ENCODE results near the gene CARNS1. TPM values are rescaled to one million over a fixed set of nuclear protein-coding genes. Genes with fewer than 3 reads are reported as not detected.

CARNS1 gene
- total and polyA plus RNA-seq, 4 donors, result 0.38 to 9.3 (median 7.6) TPM

DNA sequence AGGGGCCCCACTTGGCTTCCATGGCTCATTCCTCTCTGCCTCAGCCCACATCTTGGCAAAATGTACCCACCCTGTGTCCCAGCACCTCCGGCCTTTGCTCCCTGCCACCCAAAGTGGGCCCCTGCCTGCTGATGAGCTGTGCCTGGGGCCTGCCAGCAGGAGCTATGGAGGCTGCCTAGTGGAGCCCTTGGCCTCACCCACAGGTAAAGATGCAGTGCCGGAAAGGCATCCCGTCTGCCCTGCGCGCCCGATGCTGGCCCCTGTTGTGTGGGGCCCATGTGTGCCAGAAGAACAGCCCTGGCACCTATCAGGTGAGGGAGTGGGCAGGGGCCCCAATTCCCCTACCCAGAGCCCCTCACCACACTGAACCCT is 10.3 kb upstream of the CARNS1 start:
- Histone ChIP-seq H3K9me3 (ENCODE audit: control insufficient read depth, low read length) (no peaks in the 10 kb centered on the region), H3K27me3 (ENCODE audit: control insufficient read depth in 1 of 2, insufficient read depth in 2 of 2, low read length in 1 of 2) (no peaks in the 10 kb centered on the region), H3K27ac (ENCODE audit: low read depth in 1 of 2, low read length in 2 of 2) (no peak overlapping the region), H3K4me3 (ENCODE audit: low read length in 2 of 2) (no peak overlapping the region), H3K4me1 (ENCODE audit: control insufficient read depth in 1 of 2, insufficient read depth in 2 of 2, low read length in 2 of 2) (no peaks in the 10 kb centered on the region), H3K36me3 (ENCODE audit: control insufficient read depth in 1 of 2, insufficient read depth in 2 of 2, low read length in 1 of 2) (no peaks in the 10 kb centered on the region)
- 80 to 83% methylated on average over 6 of the region's 6 CpGs for WGBS, 2 donors
- intact Hi-C loops (cut with DNase I), result no loop called here
- no peak for DNase-seq
- no peak for ATAC-seq (ENCODE audit: low FRiP score)

DNA sequence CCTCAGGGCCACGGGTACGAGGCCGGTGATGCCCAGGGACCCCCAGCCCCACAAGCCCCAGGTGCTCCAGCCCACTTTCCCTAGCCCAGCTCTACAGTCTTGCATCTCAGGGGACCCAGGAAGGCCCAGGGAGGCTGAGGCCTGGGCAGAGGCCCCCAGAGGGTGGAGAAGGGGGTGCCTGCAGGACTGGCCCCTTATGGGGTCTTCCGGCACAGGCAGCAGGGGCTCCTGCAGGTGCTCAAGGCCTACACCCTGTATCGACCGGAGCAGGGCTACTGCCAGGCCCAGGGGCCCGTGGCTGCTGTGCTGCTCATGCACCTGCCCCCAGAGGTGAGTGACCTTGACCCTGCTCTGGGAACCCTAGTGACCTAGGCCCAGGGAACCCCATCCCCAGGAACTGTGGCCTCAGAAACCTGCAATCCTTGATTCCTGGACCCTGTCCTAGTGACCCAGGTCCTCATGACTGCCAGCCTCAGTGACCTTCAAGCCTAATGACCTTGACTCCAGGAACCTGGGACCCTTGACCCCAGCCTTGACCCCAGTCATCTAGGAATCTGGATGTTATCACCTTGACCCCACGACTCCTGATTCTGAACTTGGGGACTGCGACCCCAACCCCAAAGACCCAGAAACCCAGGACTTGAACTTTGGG is 9.7 kb upstream of the CARNS1 start:
- intact Hi-C loops (cut with DNase I), result no loop called here
- no peak for ATAC-seq (ENCODE audit: low FRiP score)
- H3K4me3 ChIP-seq (ENCODE audit: low read length in 2 of 2), result no peak overlapping the region
- H3K27me3 ChIP-seq (ENCODE audit: control insufficient read depth in 1 of 2, insufficient read depth in 2 of 2, low read length in 1 of 2), result no peaks in the 10 kb centered on the region
- no peaks in the 10 kb centered on the region for H3K9me3 ChIP-seq (ENCODE audit: control insufficient read depth, low read length)
- H3K27ac ChIP-seq (ENCODE audit: low read depth in 1 of 2, low read length in 2 of 2), result no peak overlapping the region
- WGBS, 2 donors, result 82 to 87% methylated on average over 9 of the region's 9 CpGs
- no peaks in the 10 kb centered on the region for H3K36me3 ChIP-seq (ENCODE audit: control insufficient read depth in 1 of 2, insufficient read depth in 2 of 2, low read length in 1 of 2)
- no peaks in the 10 kb centered on the region for H3K4me1 ChIP-seq (ENCODE audit: control insufficient read depth in 1 of 2, insufficient read depth in 2 of 2, low read length in 2 of 2)
- DNase-seq, result no peak

GRCh38 chr11:67406420-67406968 is 9.0 kb upstream of the CARNS1 start:
- no peak overlapping the region for H3K27ac ChIP-seq (ENCODE audit: low read depth in 1 of 2, low read length in 2 of 2)
- H3K36me3 ChIP-seq (ENCODE audit: control insufficient read depth in 1 of 2, insufficient read depth in 2 of 2, low read length in 1 of 2), result no peaks in the 10 kb centered on the region
- ATAC-seq (ENCODE audit: low FRiP score) (no peak), DNase-seq (peak in 1 of 2 donors; percentile 64)
- H3K27me3 ChIP-seq (ENCODE audit: control insufficient read depth in 1 of 2, insufficient read depth in 2 of 2, low read length in 1 of 2), result no peaks in the 10 kb centered on the region
- no peaks in the 10 kb centered on the region for H3K4me1 ChIP-seq (ENCODE audit: control insufficient read depth in 1 of 2, insufficient read depth in 2 of 2, low read length in 2 of 2)
- H3K4me3 ChIP-seq (ENCODE audit: low read length in 2 of 2), result no peak overlapping the region
- H3K9me3 ChIP-seq (ENCODE audit: control insufficient read depth, low read length), result no peaks in the 10 kb centered on the region
- WGBS, 2 donors, result 80% methylated on average over 9 to 18 of the region's 18 CpGs
- intact Hi-C loops (cut with DNase I), result no loop called here

GRCh38 chr11:67406969-67407687 is 8.3 kb upstream of the CARNS1 start:
- intact Hi-C loops (cut with DNase I), result no loop called here
- Histone ChIP-seq H3K27ac (ENCODE audit: low read depth in 1 of 2, low read length in 2 of 2) (no peak overlapping the region), H3K36me3 (ENCODE audit: control insufficient read depth in 1 of 2, insufficient read depth in 2 of 2, low read length in 1 of 2) (no peaks in the 10 kb centered on the region), H3K27me3 (ENCODE audit: control insufficient read depth in 1 of 2, insufficient read depth in 2 of 2, low read length in 1 of 2) (no peaks in the 10 kb centered on the region), H3K9me3 (ENCODE audit: control insufficient read depth, low read length) (no peaks in the 10 kb centered on the region), H3K4me3 (ENCODE audit: low read length in 2 of 2) (no peak overlapping the region), H3K4me1 (ENCODE audit: control insufficient read depth in 1 of 2, insufficient read depth in 2 of 2, low read length in 2 of 2) (no peaks in the 10 kb centered on the region)
- ATAC-seq (ENCODE audit: low FRiP score) (no peak), DNase-seq (peak in 1 of 2 donors; percentile 69)
- 40 to 46% methylated on average over 12 of the region's 12 CpGs for WGBS, 2 donors

- intact Hi-C loops (cut with DNase I), result no loop called here
- ATAC-seq (ENCODE audit: low FRiP score) (no peak), DNase-seq (no peak)
- H3K27me3 ChIP-seq (ENCODE audit: control insufficient read depth in 1 of 2, insufficient read depth in 2 of 2, low read length in 1 of 2), result no peaks in the 10 kb centered on the region
- H3K9me3 ChIP-seq (ENCODE audit: control insufficient read depth, low read length), result no peaks in the 10 kb centered on the region
- no peak overlapping the region for H3K27ac ChIP-seq (ENCODE audit: low read depth in 1 of 2, low read length in 2 of 2)
- no peaks in the 10 kb centered on the region for H3K36me3 ChIP-seq (ENCODE audit: control insufficient read depth in 1 of 2, insufficient read depth in 2 of 2, low read length in 1 of 2)
- H3K4me3 ChIP-seq (ENCODE audit: low read length in 2 of 2), result no peak overlapping the region
- no peaks in the 10 kb centered on the region for H3K4me1 ChIP-seq (ENCODE audit: control insufficient read depth in 1 of 2, insufficient read depth in 2 of 2, low read length in 2 of 2)
- 58 to 62% methylated on average over 12 of the region's 12 CpGs for WGBS, 2 donors
Observed at GRCh38 chr11:67407688-67408163, 7.8 kb upstream of the CARNS1 start.

DNA sequence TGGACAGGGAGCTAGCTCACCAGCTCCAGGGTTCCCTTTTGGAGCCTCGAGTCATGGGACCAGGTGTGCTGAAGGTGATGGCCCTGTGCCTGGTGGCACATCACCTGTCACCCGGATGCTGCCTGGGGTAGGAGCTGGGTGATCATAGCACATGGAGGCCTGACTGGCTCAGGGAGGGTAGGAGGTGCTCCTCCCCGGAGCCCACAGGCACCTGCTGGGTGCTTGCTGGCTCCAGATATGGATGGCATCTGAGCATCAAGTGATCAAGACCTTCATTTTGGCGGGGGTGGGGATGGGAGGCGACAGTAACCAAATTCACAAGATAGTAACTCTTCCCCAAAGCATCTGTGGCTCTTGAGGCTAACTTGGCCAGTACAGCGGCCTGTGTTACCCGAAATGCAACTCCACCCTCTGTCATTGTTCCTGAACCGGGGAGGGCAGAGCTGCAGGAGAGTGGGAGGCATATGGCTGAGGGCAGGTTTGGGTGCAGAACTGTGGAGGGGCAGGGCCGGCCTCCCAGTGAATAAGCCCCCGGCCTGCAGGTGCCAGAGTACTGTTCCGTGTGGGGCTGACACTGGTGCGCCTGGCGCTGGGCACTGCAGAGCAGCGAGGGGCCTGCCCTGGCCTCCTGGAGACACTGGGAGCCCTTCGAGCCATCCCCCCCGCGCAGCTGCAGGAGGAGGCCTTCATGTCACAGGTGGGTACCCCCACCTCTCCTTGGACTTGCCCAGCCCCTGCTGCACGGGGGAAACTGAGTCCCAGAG is 6.9 kb upstream of the CARNS1 start:
- Histone ChIP-seq H3K27ac (ENCODE audit: low read depth in 1 of 2, low read length in 2 of 2) (no peak overlapping the region), H3K27me3 (ENCODE audit: control insufficient read depth in 1 of 2, insufficient read depth in 2 of 2, low read length in 1 of 2) (no peaks in the 10 kb centered on the region), H3K9me3 (ENCODE audit: control insufficient read depth, low read length) (no peaks in the 10 kb centered on the region), H3K4me1 (ENCODE audit: control insufficient read depth in 1 of 2, insufficient read depth in 2 of 2, low read length in 2 of 2) (no peaks in the 10 kb centered on the region), H3K4me3 (ENCODE audit: low read length in 2 of 2) (no peak overlapping the region), H3K36me3 (ENCODE audit: control insufficient read depth in 1 of 2, insufficient read depth in 2 of 2, low read length in 1 of 2) (no peaks in the 10 kb centered on the region)
- DNase-seq (peak in 1 of 2 donors; percentile 64), ATAC-seq (ENCODE audit: low FRiP score) (no peak)
- intact Hi-C loops (cut with DNase I), result no loop called here
- 78% methylated on average over 18 of the region's 18 CpGs for WGBS, 2 donors

GRCh38 chr11:67409261-67409666 is 6.2 kb upstream of the CARNS1 start:
- intact Hi-C loops (cut with DNase I), result no loop called here
- 65 to 66% methylated on average over 24 of the region's 24 CpGs for WGBS, 2 donors
- Histone ChIP-seq H3K9me3 (ENCODE audit: control insufficient read depth, low read length) (no peaks in the 10 kb centered on the region), H3K27ac (ENCODE audit: low read depth in 1 of 2, low read length in 2 of 2) (no peak overlapping the region), H3K27me3 (ENCODE audit: control insufficient read depth in 1 of 2, insufficient read depth in 2 of 2, low read length in 1 of 2) (no peaks in the 10 kb centered on the region), H3K4me1 (ENCODE audit: control insufficient read depth in 1 of 2, insufficient read depth in 2 of 2, low read length in 2 of 2) (no peaks in the 10 kb centered on the region), H3K4me3 (ENCODE audit: low read length in 2 of 2) (no peak overlapping the region), H3K36me3 (ENCODE audit: control insufficient read depth in 1 of 2, insufficient read depth in 2 of 2, low read length in 1 of 2) (no peaks in the 10 kb centered on the region)
- ATAC-seq (ENCODE audit: low FRiP score) (no peak), DNase-seq (peak in 1 of 2 donors; percentile 68)

GRCh38 chr11:67409781-67410368 is 5.6 kb upstream of the CARNS1 start:
- Histone ChIP-seq H3K4me3 (ENCODE audit: low read length in 2 of 2) (no peak overlapping the region), H3K27ac (ENCODE audit: low read depth in 1 of 2, low read length in 2 of 2) (no peak overlapping the region), H3K4me1 (ENCODE audit: control insufficient read depth in 1 of 2, insufficient read depth in 2 of 2, low read length in 2 of 2) (no peaks in the 10 kb centered on the region), H3K36me3 (ENCODE audit: control insufficient read depth in 1 of 2, insufficient read depth in 2 of 2, low read length in 1 of 2) (no peaks in the 10 kb centered on the region), H3K9me3 (ENCODE audit: control insufficient read depth, low read length) (no peaks in the 10 kb centered on the region), H3K27me3 (ENCODE audit: control insufficient read depth in 1 of 2, insufficient read depth in 2 of 2, low read length in 1 of 2) (no peaks in the 10 kb centered on the region)
- WGBS, 2 donors, result 8 to 12% methylated on average over 12 to 13 of the region's 13 CpGs
- intact Hi-C loops (cut with DNase I), result no loop called here
- DNase-seq (peak in 1 of 2 donors; percentile 67), ATAC-seq (ENCODE audit: low FRiP score) (no peak)

Measured in aorta (tissue), 5 donors.